ENCODE data around the gene TMEM150C. TPM values are rescaled to one million over a fixed set of nuclear protein-coding genes. Genes with fewer than 3 reads are reported as not detected.

TMEM150C gene
- total RNA-seq, 1 donor from 2014 or later: 1.3 TPM

DNA sequence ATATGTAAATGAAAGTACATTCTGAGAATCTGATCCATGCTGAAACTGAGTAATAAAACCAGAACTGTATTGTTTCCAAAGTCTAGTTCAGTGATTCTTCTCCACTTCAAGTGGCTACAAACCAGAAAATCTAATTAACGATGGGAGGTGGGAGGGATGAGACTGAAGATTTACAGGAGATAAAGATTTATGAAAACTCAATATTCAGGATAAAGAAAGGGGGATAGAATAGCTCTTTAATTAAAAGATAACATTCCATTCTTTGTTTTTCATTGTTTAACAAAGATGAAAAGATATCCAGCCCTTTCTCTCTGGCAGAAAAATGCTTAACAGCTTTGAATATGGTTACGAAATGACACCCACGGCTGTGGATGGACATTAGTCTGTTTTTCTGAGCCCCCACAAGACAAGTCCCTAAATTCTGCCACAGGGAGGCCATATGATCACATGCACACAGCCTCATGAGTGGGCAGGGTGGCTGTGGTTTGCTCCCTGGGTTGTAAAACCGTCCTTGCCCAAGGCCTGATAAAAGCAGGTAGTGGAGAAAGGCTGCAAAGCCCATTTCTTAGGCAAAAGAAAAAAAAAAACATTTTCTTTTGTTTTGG, 36.4 kb downstream of the TMEM150C start:
- Mint-ChIP-seq H3K27ac (ENCODE audit: unreplicated experiment) (no peak overlapping the region), H3K4me3 (ENCODE audit: unreplicated experiment) (no peak overlapping the region), H3K9me3 (ENCODE audit: unreplicated experiment) (no peaks in the 10 kb centered on the region), H3K27me3 (ENCODE audit: unreplicated experiment) (peaks cover 3% of the 10 kb centered on the region), H3K36me3 (ENCODE audit: unreplicated experiment) (no peaks in the 10 kb centered on the region), H3K4me1 (ENCODE audit: unreplicated experiment) (no peaks in the 10 kb centered on the region)
- no peak for DNase-seq (ENCODE audit: extremely low spot score, unreplicated experiment)
- TF ChIP-seq, protein P1, sequence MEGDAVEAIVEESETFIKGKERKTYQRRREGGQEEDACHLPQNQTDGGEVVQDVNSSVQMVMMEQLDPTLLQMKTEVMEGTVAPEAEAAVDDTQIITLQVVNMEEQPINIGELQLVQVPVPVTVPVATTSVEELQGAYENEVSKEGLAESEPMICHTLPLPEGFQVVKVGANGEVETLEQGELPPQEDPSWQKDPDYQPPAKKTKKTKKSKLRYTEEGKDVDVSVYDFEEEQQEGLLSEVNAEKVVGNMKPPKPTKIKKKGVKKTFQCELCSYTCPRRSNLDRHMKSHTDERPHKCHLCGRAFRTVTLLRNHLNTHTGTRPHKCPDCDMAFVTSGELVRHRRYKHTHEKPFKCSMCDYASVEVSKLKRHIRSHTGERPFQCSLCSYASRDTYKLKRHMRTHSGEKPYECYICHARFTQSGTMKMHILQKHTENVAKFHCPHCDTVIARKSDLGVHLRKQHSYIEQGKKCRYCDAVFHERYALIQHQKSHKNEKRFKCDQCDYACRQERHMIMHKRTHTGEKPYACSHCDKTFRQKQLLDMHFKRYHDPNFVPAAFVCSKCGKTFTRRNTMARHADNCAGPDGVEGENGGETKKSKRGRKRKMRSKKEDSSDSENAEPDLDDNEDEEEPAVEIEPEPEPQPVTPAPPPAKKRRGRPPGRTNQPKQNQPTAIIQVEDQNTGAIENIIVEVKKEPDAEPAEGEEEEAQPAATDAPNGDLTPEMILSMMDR (IDR thresholded peaks at IDR 0.05): no peak

DNA sequence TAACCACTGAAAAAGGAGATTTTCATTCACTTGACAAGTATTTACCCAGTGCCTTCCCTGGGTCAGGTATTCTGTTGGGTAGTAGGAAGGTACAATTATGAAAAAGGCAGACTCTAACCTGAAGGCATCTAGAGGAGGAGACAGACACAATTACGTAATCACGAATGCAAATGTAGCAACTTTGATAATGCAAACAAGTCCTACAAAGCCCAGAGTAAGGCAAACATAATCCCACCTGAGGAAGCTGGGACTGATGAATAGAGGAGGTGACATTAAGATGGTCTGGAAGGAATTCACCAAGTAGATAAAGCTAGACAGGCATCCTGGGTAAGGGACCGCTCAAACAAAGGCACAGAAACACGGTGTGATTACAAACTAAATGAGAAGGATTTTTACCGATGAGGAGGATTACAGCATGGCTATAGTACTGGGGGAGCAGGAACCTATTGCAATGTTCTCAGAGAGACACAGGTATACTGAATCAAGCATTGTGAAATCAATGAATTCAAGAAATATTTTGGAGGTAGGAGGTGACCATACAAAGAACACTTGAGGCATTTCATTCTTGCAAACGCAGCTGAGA, 37.1 kb downstream of the TMEM150C start:
- TF ChIP-seq, protein P1 (IDR thresholded peaks at IDR 0.05): no peak
- H3K4me1 Mint-ChIP-seq (ENCODE audit: unreplicated experiment): no peaks in the 10 kb centered on the region
- no peaks in the 10 kb centered on the region for H3K36me3 Mint-ChIP-seq (ENCODE audit: unreplicated experiment)
- H3K27me3 Mint-ChIP-seq (ENCODE audit: unreplicated experiment): peaks cover 3% of the 10 kb centered on the region
- no peak overlapping the region for H3K4me3 Mint-ChIP-seq (ENCODE audit: unreplicated experiment)
- H3K9me3 Mint-ChIP-seq (ENCODE audit: unreplicated experiment): no peaks in the 10 kb centered on the region
- DNase-seq (ENCODE audit: extremely low spot score, unreplicated experiment): no peak
- no peak overlapping the region for H3K27ac Mint-ChIP-seq (ENCODE audit: unreplicated experiment)

DNA sequence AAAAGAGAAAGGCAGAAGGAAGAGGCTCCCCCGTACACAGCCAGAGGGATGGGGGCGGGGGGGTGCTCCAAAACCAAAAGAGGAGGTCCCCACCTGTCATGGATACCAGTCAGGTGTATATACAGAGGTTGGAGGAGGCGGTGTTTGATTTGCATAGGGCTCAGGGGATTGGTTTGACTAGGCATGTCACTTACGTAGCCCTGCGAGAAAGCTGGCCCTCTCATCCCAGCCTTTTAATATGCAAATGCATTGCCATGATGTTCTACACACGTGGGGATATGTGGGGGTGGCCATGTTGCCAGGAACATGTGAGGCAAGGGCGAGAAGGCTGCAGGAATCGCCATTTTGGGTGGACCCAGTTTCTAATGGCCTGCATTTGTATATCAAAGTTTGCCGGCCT, 38.6 kb downstream of the TMEM150C start:
- Mint-ChIP-seq H3K27ac (ENCODE audit: unreplicated experiment) (no peak overlapping the region), H3K4me1 (ENCODE audit: unreplicated experiment) (peaks cover 8% of the 10 kb centered on the region), H3K36me3 (ENCODE audit: unreplicated experiment) (no peaks in the 10 kb centered on the region), H3K9me3 (ENCODE audit: unreplicated experiment) (no peaks in the 10 kb centered on the region), H3K27me3 (ENCODE audit: unreplicated experiment) (peaks cover 3% of the 10 kb centered on the region), H3K4me3 (ENCODE audit: unreplicated experiment) (no peak overlapping the region)
- TF ChIP-seq, protein P1 (IDR thresholded peaks at IDR 0.05): no peak
- DNase-seq (ENCODE audit: extremely low spot score, unreplicated experiment): no peak

DNA sequence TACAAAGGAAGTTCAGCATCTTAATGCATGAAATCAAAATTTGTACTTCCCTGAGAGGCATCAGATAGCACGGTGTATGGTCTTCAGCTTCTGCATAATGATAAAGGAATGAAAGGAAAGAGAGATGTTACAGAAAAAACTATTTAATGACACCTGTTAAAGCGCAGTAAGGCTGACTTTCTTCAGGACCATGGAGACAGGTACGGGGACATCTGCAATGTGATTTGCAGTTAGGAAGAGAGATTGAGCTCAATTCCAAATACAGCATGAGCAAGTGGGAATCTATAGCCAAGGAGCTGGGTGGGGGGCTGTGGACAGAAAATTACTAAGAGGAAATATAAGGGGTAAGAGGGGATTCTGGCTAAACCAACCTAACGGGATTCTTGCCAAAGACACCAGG, 39.3 kb downstream of the TMEM150C start:
- no peaks in the 10 kb centered on the region for H3K36me3 Mint-ChIP-seq (ENCODE audit: unreplicated experiment)
- no peak overlapping the region for H3K4me3 Mint-ChIP-seq (ENCODE audit: unreplicated experiment)
- H3K9me3 Mint-ChIP-seq (ENCODE audit: unreplicated experiment): no peaks in the 10 kb centered on the region
- H3K27ac Mint-ChIP-seq (ENCODE audit: unreplicated experiment): no peak overlapping the region
- peaks cover 8% of the 10 kb centered on the region for H3K4me1 Mint-ChIP-seq (ENCODE audit: unreplicated experiment)
- TF ChIP-seq, protein P1 (IDR thresholded peaks at IDR 0.05): no peak
- no peak for DNase-seq (ENCODE audit: extremely low spot score, unreplicated experiment)
- peaks cover 3% of the 10 kb centered on the region for H3K27me3 Mint-ChIP-seq (ENCODE audit: unreplicated experiment)

DNA sequence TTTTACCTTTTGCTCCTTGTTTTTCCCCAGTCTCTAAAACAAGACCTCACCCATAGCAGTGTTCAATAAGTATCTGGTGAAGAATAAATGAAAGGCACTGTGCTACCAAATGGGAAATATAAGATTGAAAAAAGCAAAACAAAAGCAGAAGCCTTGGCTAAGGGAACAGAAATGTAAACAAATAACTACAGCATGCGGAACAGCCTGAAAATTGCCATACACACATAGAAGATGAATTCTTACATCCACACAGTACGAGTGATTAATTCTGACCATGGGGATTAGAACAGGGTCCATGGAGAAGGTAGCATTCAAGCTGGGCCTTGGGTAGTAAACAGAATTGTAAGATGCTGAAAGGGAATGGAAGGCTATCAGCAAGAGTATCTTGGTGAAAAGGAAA, 40.5 kb downstream of the TMEM150C start:
- Mint-ChIP-seq H3K27ac (ENCODE audit: unreplicated experiment) (no peak overlapping the region), H3K4me3 (ENCODE audit: unreplicated experiment) (no peak overlapping the region), H3K36me3 (ENCODE audit: unreplicated experiment) (no peaks in the 10 kb centered on the region), H3K4me1 (ENCODE audit: unreplicated experiment) (peaks cover 16% of the 10 kb centered on the region), H3K9me3 (ENCODE audit: unreplicated experiment) (no peaks in the 10 kb centered on the region), H3K27me3 (ENCODE audit: unreplicated experiment) (peaks cover 3% of the 10 kb centered on the region)
- TF ChIP-seq, protein P1 (IDR thresholded peaks at IDR 0.05): no peak
- no peak for DNase-seq (ENCODE audit: extremely low spot score, unreplicated experiment)
